Vagina (tissue), 2 donors: Measurements from ENCODE around the gene TGFB2.

Experiments used
- CTCF ChIP-seq, 3 experiments: fragments of 450-650 bp in 2 of 3; fragments of 200-600 bp in 1 of 3; sonication (generic) in 1 of 3; IDR thresholded peaks; one replicate each; pipeline ENCODE4 v1.5.1; 2017 to 2019; ENCODE audit warnings: antibody characterized with exemption in 3 of 3, mild to moderate bottlenecking in 2 of 3, moderate library complexity in 2 of 3
- POLR2A ChIP-seq, 2 donors: fragments of 450-650 bp; IDR thresholded peaks; one replicate each; pipeline ENCODE4 v1.6.1; 2017; ENCODE audit warnings: antibody characterized with exemption in 2 of 2, mild to moderate bottlenecking in 2 of 2, moderate library complexity in 2 of 2

- TF ChIP-seq CTCF (IDR thresholded peaks at IDR 0.05) (no peak), POLR2A (IDR thresholded peaks at IDR 0.05) (no peak)
Measured at GRCh38 chr1:218357893-218358232, 12.7 kb downstream of the TGFB2 start.
